GM12891 (cell line): Measurements from ENCODE around the gene ZNG1A.
"Not testable (repeated sequence)": the region's sequence is repeated elsewhere in the genome, so short reads cannot be mapped to it uniquely, and the experiment has no call there.

Source experiments
- PAX5 ChIP-seq: IDR thresholded peaks from 2 replicates; pipeline ENCODE4 v1.6.1; 2011; ENCODE audit warnings: low read length, moderate library complexity, mild to moderate bottlenecking; ENCODE audit not compliant: insufficient read depth, severe bottlenecking
- POLR2A ChIP-seq: IDR thresholded peaks from 2 replicates; pipeline ENCODE4 v1.6.1; 2011; ENCODE audit warnings: low read depth, low read length, control low read depth
- POLR2AphosphoS5 ChIP-seq: IDR thresholded peaks from 2 replicates; pipeline ENCODE4 v1.6.1; 2011; ENCODE audit warnings: low read depth, low read length, control low read depth
- SPI1 ChIP-seq: IDR thresholded peaks from 2 replicates; pipeline ENCODE4 v1.6.1; 2011; ENCODE audit warnings: low read depth, low read length, control low read depth
- TAF1 ChIP-seq: IDR thresholded peaks from 2 replicates; pipeline ENCODE4 v1.6.1; 2011; ENCODE audit warnings: low read depth, low read length, control low read depth

- TF ChIP-seq POLR2A, TAF1, POLR2AphosphoS5, PAX5, SPI1: not testable (repeated sequence)
Observed at GRCh38 chr9:76389-76788, 102.5 kb downstream of the ZNG1A start.
